Heart left ventricle (tissue), 13 donors: ENCODE measurements around the gene STEAP4.

ENCODE experiments used
- POLR2A ChIP-seq, 2 donors: fragments of 450-650 bp; IDR thresholded peaks; one replicate each; pipeline ENCODE4 v1.6.1; 2017; ENCODE audit warnings: antibody characterized with exemption in 2 of 2, mild to moderate bottlenecking in 2 of 2, moderate library complexity in 2 of 2
- TF ChIP-seq, protein P1 (sequence below), 12 donors: fragments of 200-600 bp; sonication (generic) in 4 of 12; IDR thresholded peaks; one replicate each; pipeline versions ENCODE4 v1.5.0 to v1.8.0; 2018 to 2022; ENCODE audit warnings: antibody characterized with exemption in 12 of 12, mild to moderate bottlenecking in 5 of 12
- donor health status: ischemic (EF 13 %, LVEDD 7.1; RV severe dilation, severe dysfunction).
- donor health status: DM: no; HTN: yes; CAD: no.
- donor health status: DM: no; HTN: no; CAD: no.
- donor health status: ischemic (EF 25% LVEDD 6.9; RV normal size, moderate dysfunction).
- donor health status: ischemic (EF 25% LVEDD 5.7; RV mildly dilated, moderate dysfunction).
- donor health status: ischemic (EF 35%, LVEDD 5.7; RV mildly dilated, moderate dysfunction).
- donor health status: nonischemic (EF 11% LVEDD 7.7; RV severe dilation, severe dysfunction).
- donor health status: DM: yes; HTN: yes; CAD: no.
- donor health status: PGD.
- donor health status: ischemic (EF 29% LVEDD 5.4; RV normal size, mild dysfunction).
- donor health status: nonischemic (EF 23%, LVEDD 6.1; RV moderate dilation, normal function).

DNA sequence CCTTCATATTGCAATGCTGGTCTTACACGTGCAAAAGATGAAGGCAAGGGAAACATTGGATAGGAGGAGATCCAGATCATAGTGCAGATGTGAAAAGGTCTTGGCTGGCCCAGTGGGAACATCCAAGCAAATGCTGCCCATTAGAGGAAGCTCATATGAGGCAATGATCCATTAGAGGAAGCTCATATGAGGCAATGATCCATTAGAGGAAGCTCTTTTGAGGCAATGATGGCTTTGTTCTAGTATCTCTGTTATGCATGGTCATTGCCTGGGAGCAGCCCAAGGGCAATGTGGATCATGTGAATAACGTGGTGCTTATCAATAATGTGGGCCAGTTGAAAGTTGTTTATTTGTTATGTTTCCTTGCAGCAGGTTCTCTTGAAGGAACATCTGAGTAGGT is 37.8 kb downstream of the STEAP4 start:
- TF ChIP-seq, protein P1, sequence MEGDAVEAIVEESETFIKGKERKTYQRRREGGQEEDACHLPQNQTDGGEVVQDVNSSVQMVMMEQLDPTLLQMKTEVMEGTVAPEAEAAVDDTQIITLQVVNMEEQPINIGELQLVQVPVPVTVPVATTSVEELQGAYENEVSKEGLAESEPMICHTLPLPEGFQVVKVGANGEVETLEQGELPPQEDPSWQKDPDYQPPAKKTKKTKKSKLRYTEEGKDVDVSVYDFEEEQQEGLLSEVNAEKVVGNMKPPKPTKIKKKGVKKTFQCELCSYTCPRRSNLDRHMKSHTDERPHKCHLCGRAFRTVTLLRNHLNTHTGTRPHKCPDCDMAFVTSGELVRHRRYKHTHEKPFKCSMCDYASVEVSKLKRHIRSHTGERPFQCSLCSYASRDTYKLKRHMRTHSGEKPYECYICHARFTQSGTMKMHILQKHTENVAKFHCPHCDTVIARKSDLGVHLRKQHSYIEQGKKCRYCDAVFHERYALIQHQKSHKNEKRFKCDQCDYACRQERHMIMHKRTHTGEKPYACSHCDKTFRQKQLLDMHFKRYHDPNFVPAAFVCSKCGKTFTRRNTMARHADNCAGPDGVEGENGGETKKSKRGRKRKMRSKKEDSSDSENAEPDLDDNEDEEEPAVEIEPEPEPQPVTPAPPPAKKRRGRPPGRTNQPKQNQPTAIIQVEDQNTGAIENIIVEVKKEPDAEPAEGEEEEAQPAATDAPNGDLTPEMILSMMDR (IDR thresholded peaks at IDR 0.05), result no peak
- TF ChIP-seq POLR2A (IDR thresholded peaks at IDR 0.05), result no peak
